Suppressor macrophage treated with lipopolysaccharide for 4 hours (primary cell): ENCODE results near the gene ARHGEF11.
"Not testable (repeated sequence)": the region's sequence is repeated elsewhere in the genome, so short reads cannot be mapped to it uniquely, and the experiment has no call there.

Experiments
- DNase-seq: peaks from one replicate; pipeline ENCODE4 v3.0.0-alpha.2; 2020

The ARHGEF11 gene, protein sequence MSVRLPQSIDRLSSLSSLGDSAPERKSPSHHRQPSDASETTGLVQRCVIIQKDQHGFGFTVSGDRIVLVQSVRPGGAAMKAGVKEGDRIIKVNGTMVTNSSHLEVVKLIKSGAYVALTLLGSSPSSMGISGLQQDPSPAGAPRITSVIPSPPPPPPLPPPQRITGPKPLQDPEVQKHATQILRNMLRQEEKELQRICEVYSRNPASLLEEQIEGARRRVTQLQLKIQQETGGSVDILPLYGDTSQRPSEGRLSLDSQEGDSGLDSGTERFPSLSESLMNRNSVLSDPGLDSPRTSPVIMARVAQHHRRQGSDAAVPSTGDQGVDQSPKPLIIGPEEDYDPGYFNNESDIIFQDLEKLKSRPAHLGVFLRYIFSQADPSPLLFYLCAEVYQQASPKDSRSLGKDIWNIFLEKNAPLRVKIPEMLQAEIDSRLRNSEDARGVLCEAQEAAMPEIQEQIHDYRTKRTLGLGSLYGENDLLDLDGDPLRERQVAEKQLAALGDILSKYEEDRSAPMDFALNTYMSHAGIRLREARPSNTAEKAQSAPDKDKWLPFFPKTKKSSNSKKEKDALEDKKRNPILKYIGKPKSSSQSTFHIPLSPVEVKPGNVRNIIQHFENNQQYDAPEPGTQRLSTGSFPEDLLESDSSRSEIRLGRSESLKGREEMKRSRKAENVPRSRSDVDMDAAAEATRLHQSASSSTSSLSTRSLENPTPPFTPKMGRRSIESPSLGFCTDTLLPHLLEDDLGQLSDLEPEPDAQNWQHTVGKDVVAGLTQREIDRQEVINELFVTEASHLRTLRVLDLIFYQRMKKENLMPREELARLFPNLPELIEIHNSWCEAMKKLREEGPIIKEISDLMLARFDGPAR (N-terminal part only)

DNA sequence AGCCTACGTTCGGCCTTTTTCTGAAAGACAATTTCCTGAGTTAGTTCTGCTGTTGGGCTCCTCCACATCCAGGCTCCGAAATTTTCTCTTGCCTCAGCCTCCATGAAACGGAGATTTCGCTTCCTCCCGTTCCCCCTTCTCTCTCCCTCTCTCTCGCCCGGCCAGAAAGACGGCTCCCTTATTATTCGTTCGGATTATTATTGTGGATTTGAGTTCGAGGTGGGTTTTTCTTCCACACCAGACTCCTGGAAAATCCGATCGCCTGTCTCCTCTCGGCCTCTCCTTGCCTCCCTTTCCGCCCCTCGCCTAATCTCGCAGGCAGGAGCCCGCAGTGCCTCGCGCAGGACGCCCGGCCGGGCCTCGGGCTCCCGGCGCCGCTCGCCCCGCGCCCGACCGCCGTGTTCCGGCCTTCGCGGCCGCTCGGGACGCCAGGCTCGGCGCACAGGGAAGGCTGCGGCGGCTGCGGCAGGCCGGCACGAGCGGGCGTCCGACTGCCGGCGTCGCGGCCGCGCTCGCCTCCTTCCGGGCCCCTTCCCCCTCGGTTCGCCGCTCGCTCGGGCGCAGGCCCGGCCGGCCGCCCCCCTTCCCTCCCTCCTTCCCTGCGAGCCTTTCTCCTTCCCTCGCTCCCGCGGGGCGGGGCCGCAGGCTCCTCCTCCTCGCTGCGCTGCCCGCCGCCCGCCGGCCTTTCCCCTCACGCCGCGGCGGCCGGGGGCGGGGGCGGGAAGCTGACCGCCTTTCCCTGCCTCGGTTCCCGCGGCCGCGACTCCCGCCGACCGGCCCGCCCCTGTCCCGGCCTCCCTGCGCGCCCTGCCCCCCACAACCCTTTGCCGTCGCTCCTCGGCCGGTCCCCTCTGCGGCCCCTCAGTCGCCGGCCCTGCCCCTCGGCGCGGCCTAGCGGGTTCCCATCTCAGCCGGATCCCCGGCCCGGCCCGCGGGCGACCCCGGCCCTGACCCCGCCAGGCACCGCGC is at the start of gene ARHGEF11:
ARHGEF11 (minus strand) TSS at position 493 of the 969 bp plus-strand sequence. CDS start 1,412 bp downstream, outside the sequence.
- peak; percentile 94 for DNase-seq

DNA sequence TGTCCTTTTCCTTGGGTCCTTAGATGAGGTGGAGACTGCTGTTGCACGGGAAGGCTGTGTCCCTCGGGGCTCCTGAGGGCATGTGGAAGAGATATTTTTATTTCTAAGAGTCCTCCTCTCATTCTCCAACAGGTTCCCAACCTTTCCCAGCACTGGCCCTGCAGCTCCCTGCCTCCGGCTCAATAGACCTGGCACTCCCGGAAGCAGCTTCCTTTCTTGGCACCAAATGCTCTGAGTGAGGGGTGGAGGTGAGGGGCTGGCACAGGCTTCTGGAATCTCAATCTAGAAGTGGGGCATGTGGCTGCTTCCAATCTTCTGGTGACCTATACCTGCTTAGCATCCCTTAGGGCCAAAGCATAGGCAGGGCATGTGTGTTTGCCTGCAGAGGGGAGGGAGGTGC is 49.5 kb upstream of the ARHGEF11 start:
- no peak for DNase-seq

DNA sequence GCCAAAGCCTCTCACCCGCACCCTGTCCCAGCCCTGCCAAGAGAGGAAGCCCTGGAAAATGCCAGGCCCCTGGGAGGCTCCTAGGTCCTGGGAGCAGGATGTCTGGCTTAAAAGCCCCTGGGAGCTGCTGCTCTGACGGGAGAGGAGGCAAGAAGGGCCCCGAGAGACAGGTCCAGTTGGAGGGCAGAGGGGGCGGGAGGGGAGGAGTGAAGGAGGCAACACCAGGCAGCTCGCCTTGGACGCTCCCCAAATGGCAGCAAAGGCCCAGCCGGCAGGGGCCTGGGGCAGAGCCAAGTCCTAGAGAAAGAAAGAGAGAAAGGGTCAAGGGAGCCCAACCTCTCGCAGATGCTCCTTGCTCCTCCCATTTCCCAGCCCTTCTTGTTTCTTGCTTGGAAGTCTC is 47.3 kb upstream of the ARHGEF11 start:
- DNase-seq = no peak

DNA sequence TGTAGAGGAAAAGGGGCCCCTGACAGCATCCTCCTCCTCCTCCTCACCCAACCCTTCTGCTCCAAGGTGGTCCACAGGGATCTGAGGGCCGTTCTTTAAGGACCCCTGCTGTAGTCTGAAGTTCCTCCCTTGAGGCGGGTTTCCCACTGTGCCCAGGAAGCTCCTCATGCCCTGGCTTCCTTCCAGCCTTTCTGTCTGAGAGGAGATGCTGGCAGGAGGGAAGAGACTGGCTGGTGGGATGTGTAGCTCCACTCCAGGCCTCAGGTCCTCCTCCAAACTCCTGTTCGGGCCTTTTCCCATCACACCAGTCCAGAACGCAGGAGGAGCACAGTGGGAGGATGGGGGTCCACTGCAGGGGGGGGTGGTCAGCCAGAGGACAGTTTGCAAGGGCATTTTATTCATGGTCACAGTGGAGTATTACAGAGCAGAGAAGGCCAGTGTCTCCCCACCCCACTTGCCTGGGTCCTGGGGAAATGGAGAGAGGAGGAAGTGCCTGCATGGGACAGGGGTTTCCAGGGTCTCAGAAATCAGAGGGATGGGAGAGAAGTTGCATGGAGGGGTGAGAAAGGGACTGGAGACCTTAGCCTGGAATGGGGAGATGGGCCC is 46.2 kb upstream of the ARHGEF11 start:
- no peak for DNase-seq

DNA sequence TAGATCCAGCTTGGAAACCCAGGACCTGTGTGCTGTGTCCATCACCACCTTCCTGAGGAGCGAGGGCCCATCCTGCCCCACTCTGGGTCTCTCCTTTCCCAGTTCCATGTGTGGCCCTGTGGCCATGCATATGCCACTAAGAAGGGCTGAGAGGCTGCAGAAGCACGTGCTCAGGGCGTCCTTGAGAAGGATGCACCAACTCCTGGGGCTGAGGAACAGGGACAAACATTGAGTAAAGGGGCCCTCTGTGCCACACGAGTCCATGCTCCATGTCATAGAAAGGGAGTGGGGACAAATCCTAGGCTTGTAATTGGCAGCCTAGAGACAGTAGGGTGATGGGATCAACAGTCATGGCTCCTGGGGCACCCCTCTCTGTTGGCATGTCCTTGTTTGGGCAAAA is 45.6 kb upstream of the ARHGEF11 start:
- DNase-seq = no peak

DNA sequence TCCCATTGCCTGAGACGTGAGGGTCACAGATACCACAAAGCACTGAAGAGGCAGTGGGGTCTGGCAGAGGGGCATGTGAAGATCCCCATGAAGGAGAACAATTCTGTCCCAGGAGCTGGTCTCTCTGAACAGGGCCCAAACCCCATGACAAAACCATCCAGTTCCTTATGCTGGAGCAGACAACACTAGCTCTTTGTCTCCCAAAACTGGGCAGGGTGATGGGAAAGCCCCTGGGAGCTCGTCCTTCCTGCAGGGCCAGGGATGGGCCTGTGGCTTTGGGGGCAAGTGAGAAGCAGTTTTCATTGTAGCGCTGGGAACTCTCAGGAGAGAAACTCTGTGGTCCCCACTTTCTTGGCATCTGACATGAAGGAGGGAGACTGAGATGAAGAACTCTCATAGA is 45.2 kb upstream of the ARHGEF11 start:
- no peak for DNase-seq

DNA sequence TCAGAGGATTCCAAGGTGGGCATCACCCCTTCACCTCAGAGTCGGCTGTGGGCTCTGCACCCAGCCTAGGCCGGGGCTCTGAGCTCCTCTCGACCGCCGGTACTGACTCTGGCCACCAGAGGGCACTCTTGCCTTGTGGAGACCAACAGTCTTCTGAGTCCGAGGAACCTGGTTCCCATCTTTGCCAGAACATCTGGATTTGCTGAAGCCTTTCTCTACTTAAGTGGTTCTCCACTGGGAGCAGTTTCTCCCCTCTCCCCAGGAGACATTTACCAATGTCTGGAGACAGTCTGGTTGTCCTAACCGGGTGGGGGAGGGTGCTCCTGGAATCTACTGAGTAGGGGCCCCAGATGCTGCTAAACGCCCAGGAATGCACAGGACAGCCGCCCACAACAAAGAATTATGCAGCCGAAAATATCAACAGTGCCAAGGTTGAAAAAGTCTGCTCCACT is 44.7 kb upstream of the ARHGEF11 start:
- DNase-seq = peak; percentile 96

DNA sequence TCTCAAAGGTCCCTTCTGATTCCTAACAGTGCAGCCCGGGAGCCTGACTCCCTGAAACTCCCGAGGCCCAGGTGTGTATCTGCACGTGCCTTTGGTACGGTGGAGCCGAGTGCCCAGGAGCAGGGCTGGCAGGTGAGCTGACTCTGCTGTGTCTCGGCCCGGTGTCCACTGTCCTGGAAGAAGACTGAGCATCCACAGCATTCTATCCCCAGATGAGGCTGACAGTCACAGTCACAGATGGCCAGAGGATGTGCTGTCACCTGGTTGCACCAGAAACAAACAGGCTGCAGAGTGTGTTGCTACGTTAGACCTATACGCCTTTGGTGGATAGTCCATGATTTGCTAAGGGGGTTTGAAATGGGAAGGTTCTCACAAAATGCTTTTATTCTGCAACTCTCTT is 44.2 kb upstream of the ARHGEF11 start:
- DNase-seq = no peak

DNA sequence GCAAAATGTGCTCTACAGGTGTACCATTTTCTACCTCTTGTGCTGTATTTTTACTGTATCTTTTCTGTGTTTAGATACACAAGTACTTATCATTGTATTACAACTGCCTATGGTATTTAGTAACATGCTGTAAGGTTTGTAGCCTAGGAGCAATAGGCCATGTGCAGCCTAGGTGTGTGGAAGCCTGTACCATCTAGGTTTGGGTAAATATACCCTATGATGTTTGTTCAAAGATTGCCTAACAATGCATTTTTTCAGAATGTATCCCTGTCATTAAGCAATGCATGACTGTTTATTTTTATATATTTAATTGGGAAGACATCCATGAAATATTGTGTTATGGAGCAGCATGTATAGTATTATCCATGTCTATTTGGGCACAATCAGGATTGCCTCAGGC is 43.1 kb upstream of the ARHGEF11 start:
- DNase-seq = no peak

DNA sequence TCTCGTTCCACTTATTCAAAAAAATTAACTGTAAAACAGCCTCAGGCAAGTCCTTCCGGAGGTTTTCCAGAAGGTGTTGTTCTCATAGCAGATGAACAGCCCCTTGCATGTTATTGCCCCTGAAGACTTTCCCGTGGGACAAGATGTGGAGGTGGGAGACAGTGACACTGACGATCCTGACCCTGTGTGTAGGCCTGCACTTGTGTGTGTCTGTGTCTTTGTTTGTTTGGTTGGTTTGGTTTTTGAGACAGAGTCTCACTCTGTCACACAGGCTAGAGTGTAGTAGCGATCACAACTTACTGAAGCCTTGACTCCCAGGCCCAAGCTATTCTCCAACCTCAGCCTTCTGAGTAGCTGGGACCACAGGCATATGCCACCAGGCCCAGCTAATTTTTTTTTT is 41.5 kb upstream of the ARHGEF11 start:
- no peak for DNase-seq

DNA sequence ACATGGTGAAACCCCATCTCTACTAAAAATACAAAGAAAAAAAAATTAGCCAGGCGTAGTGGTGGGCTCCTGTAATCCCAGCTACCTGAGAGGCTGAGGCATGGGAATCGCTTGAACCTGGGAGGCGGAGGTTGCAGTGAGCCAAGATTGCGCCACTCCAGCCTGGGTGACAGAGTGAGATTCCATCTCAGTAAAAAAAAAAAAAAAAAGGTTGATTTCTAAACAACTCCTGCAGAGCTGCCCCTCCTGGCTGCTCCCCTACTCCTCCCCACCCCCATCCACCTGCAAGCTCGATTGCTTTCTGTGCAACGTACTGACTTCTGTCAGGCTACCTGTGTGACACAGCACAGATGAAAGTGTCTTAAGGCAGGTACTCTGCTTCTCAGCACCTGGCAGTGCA is 40.8 kb upstream of the ARHGEF11 start:
- DNase-seq = no peak

DNA sequence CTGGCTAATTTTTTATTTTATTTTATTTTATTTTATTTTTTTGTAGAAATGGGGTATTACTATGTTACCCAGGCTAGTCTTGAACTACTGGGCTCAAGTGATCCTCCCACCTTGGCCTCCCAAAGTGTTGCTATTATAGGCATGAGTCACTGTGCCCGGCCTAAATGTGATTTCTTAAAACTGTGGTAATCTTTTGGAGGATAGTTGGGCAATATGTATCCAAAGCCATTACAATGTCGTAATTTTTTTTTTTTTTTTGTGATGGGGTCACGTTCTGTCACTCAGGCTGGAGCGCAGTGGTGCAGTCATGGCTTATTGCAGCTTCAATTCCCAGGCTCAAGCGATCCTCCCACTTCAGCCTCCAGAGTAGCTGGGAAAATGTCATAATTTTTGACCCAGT is 39.9 kb upstream of the ARHGEF11 start:
- peak; percentile 76 for DNase-seq

DNA sequence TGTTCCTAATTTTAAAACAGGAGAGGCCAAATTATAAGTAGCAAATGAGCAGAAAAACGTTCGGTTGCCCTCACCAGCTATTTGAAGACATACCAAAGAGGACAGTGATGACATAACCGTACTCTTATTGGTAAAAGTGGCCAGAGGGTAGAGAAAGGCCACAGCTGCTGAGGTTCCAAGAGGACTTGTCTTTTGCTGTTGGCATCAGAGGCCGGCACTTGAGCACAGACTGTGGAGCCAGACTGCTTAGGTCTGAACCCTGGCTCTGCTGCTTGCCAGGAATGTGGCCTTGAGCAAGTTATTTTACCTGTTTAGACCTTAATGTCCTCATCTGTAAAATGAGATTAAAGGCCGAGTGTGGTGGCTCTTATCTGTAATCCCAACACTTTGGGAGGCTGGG is 39.2 kb upstream of the ARHGEF11 start:
- DNase-seq = no peak

DNA sequence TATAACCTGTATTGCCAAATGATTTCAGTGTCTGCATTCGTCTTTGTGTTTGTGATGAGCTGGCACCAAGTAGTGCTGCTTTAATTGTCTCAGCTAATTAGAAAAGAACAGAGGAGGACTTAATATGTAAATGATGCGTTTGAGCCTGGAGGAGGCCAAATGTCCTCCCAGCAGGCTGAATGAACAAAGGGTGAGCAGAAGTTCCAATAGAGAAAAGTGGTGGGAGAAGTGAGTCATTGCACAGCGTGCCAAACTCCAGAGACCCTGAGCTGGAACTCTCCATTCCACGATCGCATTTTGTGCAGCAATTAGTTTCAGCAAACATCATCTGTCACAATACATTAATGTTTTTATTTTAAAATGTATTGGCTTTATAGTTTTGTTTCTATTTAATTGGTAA is 36.2 kb upstream of the ARHGEF11 start:
- DNase-seq = no peak

DNA sequence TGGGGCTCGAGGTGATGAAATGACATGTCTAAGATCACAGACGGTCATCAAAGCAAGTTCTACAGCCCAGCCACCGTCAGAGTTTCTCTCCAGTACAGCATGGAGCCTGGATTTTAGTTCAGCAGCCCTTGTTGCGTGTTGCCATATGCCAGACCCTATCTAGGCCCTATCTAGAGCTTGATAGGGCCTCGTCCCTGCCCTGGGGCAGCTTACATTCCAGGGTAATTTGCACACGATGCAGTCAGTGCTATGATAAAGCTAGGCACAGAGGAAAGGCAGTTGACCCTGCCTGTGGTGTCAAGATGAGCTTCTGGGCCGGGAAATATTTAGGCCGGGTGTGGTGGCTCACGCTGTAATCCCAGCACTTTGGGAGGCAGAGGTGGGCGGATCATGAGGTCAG is 35.2 kb upstream of the ARHGEF11 start:
- DNase-seq = no peak

DNA sequence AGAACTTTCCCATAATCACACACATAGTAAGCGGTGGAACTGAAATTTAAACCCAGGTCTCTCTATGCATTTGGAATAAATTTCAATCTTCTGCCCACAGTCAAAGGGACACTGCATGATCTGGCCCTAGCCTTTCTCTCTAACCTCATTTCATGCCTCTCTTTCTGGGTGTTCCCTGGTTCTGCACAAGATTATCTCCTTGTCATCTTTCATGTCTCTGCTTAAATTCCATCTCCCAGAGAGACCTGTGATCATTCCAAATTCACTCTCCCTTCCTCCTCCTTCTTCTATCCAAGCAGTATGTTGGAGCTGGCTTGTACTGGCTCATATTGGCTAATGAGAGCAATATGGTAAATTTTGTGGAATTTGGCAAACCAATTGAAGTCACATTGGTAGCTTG is 31.9 kb upstream of the ARHGEF11 start:
- no peak for DNase-seq

DNA sequence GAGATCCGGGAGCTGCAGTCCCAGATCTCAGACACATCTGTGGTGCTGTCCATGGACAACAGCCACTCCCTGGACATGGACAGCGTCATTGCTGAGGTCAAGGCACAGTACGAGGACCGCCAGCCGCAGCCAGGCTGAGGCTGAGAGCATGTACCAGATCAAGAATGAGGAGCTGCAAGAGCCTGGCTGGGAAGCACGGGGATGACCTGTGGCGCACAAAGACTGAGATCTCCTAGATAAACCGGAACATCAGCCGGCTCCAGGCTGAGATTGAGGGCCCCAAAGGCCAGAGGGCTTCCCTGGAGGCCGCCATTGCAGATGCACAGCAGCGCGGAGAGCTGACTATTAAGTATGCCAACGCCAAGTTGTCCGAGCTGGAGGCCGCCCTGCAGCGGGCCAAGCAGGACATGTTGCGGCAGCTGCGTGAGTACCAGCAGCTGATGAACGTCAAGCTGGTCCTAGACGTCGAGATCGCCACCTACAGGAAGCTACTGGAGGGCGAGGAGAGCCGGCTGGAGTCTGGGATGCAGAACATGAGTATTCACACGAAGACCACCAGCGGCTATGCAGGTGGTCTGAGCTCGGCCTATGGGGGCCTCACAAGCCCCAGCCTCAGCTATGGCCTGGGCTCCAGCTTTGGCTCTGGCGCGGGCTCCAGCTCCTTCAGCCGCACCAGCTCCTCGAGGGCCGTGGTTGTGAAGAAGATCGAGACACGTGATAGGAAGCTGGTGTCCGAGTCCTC is 28.6 kb upstream of the ARHGEF11 start:
- DNase-seq = peak; percentile 81

DNA sequence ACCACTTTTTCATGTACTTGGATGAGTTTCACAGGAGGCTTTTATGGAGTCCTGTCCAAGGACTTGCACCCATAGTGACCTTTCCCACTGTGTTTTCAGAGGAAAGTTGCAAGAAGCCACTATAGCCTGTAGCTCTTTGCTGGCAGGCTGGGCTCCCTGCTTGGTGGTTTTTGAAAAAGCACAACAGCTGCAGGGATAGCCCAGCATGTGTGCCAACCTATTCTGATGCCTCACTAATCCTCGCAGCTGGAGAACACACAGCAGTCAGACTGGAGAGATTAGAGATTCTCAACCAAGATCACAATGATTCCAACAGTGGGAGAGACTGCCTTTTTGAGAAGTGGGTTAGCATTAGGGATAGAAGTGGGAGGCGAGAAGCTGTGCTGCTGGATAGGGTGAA is 24.1 kb upstream of the ARHGEF11 start:
- no peak for DNase-seq

DNA sequence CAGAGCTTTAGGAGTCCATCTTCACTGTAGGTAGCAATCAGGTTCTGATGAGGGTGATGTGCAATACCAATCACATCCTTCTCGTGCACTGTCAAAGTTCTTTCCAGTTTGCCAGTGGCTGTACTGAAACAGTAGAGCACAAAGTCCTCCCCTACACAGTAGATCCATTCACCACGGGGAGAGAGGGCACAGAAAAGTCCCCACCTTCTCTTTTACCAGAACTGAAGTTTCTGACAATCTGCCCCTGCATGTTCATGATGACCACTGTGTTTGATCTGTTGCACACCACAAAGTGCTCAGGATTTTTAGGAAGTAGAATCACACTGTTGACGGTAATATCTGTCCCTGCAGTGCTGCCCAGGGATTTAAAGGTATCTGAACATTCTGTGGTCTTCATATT is 13.7 kb upstream of the ARHGEF11 start:
- DNase-seq = not testable (repeated sequence)

DNA sequence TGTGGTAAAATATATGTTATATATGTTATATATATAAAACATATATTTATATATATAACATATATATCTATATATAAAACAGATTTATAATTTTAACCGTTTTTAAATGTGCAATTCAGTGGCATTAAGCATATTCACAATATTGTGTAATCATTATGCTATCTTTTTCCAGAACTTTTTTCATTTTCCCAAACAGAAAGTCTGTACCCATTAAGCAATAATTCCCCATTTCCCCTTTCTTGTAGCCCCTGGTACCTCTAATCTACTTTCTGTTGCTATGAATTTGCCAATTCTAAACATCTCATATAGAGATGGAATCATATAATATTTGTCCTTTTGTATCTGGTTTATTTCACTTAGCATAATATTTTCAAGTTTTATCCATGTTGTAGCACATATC is 10.7 kb upstream of the ARHGEF11 start:
- DNase-seq = peak; percentile 78

DNA sequence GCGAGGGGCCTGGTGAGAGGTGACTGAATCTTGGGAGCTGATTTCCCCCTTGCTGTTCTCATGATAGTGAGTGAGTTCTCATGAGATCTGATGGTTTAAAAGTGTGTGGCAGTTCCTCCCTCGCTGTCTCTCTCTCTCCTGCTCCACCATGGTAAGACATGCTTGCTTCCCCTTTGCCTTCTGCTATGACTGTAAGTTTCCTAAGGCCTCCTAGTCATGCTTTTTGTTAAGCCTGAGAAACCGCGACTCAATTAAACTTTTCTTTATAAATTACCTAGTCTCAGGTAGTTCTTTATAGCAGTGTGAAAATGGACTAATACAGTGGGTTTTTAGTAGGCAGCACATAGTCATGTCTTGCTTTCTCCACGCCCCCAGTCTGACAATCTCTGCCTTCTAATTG is 10.2 kb upstream of the ARHGEF11 start:
- DNase-seq = peak; percentile 88

DNA sequence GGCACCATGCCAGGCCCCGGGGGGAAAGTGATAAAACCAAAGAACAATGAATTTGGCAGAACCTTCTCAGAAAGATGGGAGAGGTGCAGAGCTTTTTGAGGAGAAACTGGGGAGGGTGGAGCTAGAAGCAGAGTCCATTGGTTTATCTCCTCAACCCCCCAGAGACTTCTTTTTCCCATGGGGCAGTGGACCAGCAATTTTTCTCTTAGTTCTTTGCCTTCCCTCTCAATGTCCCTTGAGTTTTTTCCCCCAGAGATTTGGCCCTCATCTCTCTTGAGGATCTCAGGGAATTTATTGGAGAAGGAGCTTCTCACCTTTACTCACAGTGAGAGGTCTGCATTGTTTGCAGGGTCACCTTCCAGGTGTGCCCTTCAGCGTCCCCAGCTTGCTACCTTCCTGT is 5.3 kb upstream of the ARHGEF11 start:
- no peak for DNase-seq
